GM12873 (cell line): ENCODE measurements around the gene HERC3.

Experiments used
- CTCF ChIP-seq: IDR thresholded peaks from 2 replicates; pipeline ENCODE4 v1.5.1; 2012; ENCODE audit warnings: low read depth, mild to moderate bottlenecking, moderate library complexity, low read length, control low read depth; ENCODE audit not compliant: insufficient read depth; ENCODE audit errors: missing control alignments

HERC3 gene

DNA sequence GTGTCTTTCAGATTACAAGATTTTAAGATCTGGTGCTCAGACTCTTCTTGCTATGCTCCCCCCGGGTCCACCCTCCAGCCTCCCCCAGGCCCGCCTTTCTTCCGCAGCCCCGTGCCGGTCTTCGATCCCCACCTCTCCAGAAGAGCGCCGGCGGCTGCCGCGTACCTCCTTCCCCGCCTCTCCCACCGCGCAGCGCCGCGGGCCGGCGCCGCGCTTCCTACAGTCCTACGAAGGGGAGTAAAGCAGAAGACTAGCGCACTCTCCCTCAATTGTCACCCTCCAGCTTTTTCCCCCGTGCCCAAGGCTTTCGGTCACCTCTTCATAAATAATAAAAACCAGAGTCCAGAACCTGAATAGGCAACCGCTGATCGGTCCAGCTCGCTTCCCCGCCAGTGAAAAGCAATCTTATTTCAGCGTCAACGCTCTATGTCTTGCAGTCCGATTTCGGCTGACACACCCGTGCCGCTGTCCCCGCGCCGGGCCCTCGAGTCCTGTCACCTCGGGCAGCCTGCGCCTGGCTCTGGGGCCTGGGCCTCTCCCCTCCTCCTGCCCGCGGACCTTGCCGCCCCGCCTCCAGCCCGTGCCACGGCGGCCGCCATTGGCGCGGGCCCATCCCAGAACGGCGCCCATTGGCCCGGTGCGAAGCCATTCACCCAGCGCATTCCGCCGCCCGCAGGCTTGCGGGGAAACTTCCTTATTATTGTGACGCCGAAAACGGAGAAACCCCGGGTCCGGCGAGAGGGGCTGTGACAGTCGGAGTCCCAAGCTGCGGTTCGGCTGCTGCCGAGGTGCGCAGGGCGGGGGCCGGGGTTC lies at the start of gene HERC3:
TSS of gene HERC3 (plus strand) at position 694 of the 813 bp plus-strand sequence. CDS start 13,344 bp downstream, outside the sequence.
- TF ChIP-seq CTCF: peak; percentile 1

GRCh38 chr4:88549815-88550214 lies 42.5 kb upstream of the HERC3 start:
- no peak for TF ChIP-seq CTCF

GRCh38 chr4:88567591-88567990 lies 24.7 kb upstream of the HERC3 start:
- no peak for TF ChIP-seq CTCF

- no peak for TF ChIP-seq CTCF
Measured at GRCh38 chr4:88570001-88570400, 22.3 kb upstream of the HERC3 start.

DNA sequence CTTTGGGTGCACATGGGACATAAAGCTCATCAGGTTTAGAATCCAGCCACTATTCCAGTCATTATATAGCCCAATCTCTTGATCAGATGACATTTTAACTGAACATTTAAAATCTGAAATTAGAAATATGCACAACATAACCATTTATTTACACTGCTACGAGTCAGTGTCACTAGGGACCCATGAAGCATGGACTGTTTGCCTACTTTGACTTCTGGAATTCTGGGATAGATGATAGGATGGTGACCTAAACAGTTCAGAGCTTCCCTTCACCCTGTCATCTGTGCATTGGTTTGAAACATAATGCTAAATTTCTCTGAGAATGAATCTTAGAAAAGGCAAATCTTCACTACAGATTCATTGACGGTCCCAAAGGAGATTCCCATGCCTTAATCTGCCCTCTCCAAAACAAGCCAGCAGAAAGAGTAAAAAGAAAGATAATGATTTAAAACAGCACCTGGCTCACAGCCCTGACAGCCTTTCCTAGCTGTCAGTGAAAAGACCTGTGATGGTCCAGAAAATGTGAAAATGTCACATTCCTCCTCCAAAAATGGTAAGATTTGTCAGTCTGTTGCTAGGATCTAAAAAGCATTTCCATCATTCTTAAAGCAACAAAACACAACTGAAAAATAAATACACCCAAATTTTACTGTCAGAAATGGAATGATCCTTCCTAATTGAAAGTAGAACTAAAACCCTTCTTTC lies 18.9 kb upstream of the HERC3 start:
- no peak for TF ChIP-seq CTCF

DNA sequence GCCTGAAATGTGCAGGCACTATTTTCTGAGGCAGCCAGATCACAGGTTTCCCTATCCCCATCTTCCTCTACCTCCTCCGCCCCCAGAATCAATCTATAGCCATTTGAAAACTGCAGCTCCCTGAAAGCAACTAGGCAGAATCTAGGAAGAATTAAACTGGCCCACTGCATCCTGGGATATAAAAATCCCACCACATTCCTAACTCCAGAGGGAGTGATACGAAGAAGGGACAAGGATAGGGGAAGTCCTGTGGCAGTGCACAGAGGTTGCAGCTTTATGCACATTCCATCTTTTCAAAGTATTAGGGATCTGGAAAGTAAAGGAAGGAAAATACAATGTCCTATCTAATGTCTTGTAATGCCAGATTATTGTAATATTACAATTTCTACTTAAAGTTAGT lies 18.3 kb upstream of the HERC3 start:
- no peak for TF ChIP-seq CTCF

DNA sequence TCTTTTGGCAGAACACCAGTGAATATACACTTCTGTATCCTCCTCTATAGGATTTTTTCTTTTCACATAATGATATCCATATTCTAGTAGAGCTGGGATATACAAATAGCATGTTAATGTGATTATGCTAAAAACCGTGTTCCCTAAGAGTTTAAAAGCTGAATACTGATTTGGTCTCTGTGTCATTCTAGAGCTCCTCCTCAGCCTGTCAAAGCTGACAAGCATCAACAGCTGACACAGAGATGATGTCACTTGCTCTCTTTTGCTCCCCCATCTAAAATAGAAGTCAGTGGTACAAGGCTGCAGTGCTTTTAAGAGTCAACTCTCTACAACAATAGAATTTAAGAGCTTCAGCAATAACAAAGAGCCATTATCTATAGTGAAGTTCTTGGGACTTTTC lies 17.1 kb upstream of the HERC3 start:
- no peak for TF ChIP-seq CTCF
